COLO829 (cell line): ENCODE data around the gene BABAM2.
A peak's percentile ranks its signal among the peaks of the same experiment; 100 is the strongest.
"Not testable (repeated sequence)": the region's sequence is repeated elsewhere in the genome, so short reads cannot be mapped to it uniquely, and the experiment has no call there.

Experiments
- DNase-seq: peaks from one replicate; pipeline ENCODE4 v3.0.0; 2012; ENCODE audit warnings: low spot score

The BABAM2 gene

DNA sequence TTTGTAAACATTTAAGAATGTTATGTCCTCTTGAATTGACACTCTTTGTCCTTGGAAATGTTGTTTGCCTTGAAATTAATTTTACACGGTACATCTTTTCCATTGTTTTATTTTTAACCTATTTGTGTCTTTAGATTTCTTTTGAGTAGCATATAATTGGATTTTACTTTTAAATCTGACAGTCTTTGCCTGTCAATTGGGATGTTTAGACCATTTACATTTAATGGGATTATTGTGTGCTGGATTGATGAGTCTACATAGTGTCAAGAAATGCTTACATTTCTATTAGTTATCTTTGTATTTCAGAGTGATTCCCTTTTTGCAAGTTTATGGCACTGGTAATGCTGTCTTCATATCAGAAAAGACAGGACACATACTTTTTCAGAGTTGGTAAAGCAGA is 61.5 kb downstream of the BABAM2 start:
- no peak for DNase-seq

- DNase-seq: no peak
These were observed 62.5 kb downstream of the BABAM2 start for GRCh38 chr2:27953077-27953476.

GRCh38 chr2:27954221-27954673 is 63.7 kb downstream of the BABAM2 start:
- DNase-seq: no peak

GRCh38 chr2:27954771-27955383 is 64.3 kb downstream of the BABAM2 start:
- no peak for DNase-seq

GRCh38 chr2:27955384-27956161 is 65.0 kb downstream of the BABAM2 start:
- DNase-seq: no peak

DNA sequence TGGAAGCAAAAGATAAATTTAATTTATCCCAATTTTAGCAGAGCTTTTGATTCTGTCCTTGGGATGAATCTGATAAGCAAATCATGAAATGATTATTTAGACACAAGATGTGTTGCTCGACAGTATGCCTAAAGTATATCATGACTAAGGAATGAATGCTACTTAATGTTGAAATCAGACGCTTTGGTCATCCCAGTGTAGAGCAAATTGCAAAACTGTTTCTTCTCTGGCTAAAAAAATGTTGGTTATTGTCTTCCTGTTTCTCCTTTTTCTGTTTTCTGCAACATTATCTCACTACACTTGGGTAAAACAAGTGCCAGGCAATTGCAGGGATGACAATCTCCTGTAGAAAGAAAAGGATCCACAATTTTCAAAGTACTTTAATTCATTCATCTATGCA is 66.4 kb downstream of the BABAM2 start:
- DNase-seq: no peak

GRCh38 chr2:27958711-27959378 is 68.3 kb downstream of the BABAM2 start:
- DNase-seq: no peak

DNA sequence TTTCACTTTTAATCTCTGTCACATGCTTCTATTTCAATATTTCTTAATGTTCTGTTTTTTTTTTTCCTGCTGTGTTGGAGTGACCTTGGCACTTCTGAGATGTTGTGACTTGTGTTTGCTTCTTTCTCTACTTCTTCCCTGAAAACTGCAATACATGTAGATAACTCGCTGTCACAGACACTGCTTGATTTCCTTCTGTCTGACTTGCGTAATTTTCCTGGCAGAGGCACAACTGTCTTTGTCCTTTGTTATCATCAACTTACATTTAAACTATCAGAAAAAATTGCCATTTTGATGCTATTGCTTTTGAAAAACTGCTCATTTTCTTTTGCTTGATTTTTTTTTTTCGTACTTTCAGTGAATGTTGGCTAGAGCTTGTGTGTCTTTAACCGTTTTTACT is 69.0 kb downstream of the BABAM2 start:
- DNase-seq: peak; percentile 52

DNA sequence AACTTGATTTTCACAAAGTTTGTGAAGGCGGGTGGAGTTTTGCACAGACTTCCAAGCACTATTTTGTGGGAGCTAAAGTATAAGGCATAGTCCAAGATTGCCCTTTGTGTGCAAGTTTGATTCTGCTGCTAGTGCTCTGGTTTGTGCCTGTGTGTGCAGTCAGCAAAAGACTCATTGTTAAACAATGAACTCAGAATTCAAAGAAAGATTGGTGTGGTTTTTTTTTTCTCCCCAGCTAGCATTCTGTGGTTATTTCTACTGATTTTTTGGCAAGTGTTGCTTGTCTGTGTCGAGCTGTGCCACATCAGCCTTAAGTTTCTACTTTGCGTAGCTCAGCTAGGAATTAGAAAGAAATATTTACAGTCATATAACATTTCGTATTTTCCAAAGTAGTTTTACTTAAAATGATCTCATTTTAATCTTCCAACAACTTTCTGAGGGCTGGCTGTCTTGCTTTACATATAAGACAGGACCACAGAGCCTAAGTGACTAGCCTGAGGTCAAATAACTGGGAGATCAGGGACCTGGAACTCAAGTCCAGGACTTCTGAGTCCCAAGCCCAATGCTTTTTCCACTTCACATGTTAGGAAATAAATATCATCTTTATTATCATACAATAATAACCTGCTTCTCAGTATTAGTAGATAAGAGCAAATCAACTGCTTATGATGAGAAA is 69.8 kb downstream of the BABAM2 start:
- peak; percentile 56 for DNase-seq

- no peak for DNase-seq
These were observed 71.5 kb downstream of the BABAM2 start for GRCh38 chr2:27962006-27962405.

DNA sequence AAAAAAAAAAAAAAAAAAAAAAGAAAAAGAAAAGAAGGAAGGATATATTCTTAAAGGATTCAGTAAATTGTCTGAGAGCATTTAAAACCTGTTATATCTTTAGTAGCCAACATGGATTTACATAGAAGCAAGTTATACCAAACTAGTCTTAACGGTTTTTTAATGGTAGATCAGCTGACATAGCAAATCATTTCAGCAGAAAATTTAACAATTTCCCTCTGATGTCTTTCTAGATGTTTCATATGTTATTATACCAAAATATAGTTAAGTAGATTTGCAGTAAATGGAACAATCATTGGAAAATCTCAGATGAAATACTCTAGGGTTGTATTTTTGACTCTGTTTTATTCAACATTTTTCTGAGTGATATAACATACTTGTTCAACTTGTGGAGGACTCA is 72.9 kb downstream of the BABAM2 start:
- DNase-seq: no peak

DNA sequence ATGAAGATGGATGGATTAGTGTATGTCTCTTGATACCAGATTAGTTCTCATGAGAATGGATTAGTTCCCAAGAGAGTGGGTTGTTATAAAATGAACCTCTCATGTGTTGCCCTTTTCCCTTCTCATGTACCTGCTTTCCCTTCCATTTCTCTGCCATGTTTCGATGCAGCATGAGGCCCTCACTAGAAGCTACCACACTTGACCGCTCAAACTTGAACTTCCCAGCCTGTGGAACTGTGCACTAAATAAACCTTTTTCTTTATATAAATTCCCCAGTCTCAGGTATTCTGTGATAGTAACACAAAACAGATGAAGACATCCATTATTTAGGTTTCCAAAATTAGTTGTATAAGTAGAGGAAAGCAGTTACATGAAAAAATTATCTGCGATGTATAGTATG is 73.5 kb downstream of the BABAM2 start:
- DNase-seq: no peak

GRCh38 chr2:27965841-27966240 is 75.3 kb downstream of the BABAM2 start:
- no peak for DNase-seq

- DNase-seq: no peak
These were observed 75.9 kb downstream of the BABAM2 start for GRCh38 chr2:27966466-27966865.

DNA sequence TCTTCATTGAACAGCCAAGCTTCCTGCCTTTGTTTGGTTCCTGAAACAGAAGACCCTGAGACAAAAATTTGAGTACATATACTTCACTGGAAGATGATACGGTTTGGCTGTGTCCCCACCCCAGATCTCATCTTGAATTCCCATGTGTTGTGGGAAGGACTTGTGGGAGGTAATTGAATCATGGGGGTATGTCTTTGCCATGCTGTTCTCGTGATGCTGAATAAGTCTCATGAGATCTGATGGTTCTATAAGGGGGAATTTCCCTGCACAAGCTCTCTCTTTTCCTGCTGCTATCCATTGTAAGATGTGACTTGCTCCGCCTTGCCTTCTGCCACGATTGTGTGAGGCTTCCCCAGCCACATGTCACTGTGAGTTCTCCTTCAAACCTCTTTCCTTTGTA is 76.5 kb downstream of the BABAM2 start:
- DNase-seq: no peak

DNA sequence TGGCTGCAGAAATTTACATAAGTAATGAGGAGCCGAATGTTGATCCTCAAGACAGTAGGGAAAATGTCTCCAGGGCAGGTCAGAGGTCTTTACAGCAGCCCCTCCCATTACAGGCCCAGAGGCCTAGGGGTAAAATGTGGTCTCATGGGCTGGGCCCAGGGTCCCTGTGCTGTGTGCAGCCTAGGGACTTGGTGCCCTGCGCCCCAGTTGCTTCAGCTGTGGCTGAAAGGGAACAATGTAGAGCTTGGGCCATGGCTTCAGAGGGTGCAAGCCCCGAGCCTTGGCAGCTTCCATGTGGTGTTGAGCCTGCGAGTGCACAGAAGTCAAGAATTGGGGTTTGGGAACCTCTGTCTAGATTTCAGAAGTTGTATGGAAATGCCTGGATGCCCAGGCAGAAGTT is 77.5 kb downstream of the BABAM2 start:
- DNase-seq: not testable (repeated sequence)

DNA sequence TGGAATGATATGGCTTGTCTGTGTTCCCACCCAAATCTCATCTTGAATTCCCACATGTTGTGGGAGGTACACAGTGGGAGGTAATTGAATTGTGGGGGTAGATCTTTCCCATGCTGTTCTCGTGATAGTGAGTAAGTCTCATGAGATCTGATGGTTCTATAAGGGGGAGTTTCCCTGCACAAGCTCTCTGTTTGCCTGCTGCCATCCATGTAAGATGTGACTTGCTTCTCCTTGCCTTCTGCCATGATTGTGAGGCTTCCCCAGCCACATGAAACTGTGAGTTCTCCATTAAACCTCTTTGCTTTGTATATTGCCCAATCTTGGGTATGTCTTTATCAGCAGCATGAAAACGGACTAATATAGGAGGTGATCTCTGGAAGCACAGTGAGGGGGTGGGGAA is 78.4 kb downstream of the BABAM2 start:
- not testable (repeated sequence) for DNase-seq

- no peak for DNase-seq
These were observed 81.8 kb downstream of the BABAM2 start for GRCh38 chr2:27972311-27972710.

- no peak for DNase-seq
These were observed 83.1 kb downstream of the BABAM2 start for GRCh38 chr2:27973592-27973991.

DNA sequence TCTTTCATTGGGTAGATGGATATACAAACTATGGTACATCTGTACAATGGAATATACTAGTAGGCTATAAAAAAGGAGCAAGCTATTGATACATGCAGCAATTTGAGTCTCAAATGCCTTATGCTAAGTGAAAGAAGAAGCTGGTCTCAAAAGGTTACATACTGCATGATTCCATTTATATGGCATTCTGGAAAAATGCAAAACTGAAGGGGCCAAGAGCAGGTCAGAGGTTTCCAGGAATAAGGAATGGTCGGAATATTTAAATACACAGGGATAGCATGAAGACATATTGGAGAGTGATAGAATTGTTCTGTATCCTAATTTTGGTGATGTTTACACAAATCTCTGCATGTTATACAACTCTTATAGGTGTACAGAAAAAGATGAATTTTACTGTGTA is 85.8 kb downstream of the BABAM2 start:
- DNase-seq: no peak

- DNase-seq: no peak
These were observed 87.3 kb downstream of the BABAM2 start for GRCh38 chr2:27977731-27978312.

- DNase-seq: not testable (repeated sequence)
These were observed 88.2 kb downstream of the BABAM2 start for GRCh38 chr2:27978761-27979160.
